ENCODE data around the gene CYSRT1.

The CYSRT1 gene

GRCh38 chr9:137191245-137191644, 33.7 kb upstream of the CYSRT1 start:
- no peak for DNase-seq

- no peak for DNase-seq
Measured at GRCh38 chr9:137191691-137192447, 33.1 kb upstream of the CYSRT1 start.

GRCh38 chr9:137192448-137192780, 32.6 kb upstream of the CYSRT1 start:
- no peak for DNase-seq

DNA sequence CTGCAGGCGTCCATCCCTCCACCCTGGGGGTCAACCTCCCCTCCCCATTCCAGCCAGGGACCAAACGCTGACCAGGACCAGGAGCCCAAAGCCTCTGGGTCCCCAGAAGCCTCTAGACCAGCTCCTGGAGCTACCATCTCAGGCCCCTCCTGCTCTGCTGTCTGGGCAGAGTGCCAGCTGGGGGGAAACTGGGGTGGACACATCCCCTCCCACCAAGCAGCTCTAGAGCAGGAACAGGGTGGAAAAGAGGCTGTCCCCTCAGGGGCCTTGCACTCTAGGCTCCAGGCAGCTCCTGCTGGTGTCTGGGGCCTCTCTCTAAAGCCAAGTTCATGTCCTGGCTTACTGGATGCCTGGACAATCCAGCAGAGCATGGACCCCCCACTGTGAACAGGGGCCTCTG, 32.1 kb upstream of the CYSRT1 start:
- DNase-seq, result no peak

DNA sequence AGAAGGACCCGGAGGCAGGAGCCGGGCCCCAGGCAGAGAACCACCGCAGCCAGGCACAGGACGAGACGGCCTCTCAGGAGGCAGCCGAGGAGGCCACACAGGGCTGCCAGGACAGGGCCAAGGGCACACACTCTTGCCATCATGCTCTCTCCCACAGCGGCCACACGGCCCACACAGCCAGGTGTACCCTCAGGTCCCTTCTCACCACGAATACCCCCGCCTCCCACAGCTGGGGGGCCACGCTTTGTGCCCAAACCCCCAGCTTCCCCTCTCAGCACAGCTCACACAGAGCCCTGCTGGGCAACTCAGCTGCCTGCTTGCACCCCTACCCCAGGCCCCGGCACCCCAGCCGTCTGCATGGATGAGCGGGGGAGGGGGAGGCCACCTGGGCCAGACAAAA, 31.2 kb upstream of the CYSRT1 start:
- no peak for DNase-seq

DNA sequence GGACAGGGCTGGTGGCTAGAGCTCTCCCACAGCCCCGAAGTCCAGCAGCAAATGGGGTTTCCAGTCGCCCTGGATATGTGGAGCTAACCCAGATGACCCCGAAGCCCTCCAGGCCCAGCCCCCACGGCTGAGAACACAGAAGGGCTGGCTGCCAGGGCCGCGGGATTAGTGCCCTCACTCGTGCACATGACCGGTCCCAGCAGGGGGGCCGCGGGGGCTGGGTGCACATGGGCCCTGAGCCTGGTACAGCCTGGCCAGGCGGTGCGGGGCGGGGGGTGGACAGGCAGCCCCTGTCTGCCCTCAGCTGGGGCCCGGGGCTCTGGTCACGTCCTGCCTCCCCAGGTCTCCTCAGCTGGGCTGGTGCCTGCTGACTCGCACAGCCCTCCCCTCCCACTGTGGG, 30.6 kb upstream of the CYSRT1 start:
- DNase-seq, result no peak

- DNase-seq, result no peak
Measured at GRCh38 chr9:137194909-137195308, 30.1 kb upstream of the CYSRT1 start.

- DNase-seq, result no peak
Measured at GRCh38 chr9:137195525-137196220, 29.3 kb upstream of the CYSRT1 start.

GRCh38 chr9:137198051-137198901, 26.7 kb upstream of the CYSRT1 start:
- no peak for DNase-seq

GRCh38 chr9:137198902-137199283, 26.1 kb upstream of the CYSRT1 start:
- DNase-seq, result no peak

GRCh38 chr9:137199411-137200121, 25.4 kb upstream of the CYSRT1 start:
- no peak for DNase-seq

- peak; percentile 97 for DNase-seq
Measured at GRCh38 chr9:137200311-137201204, 24.4 kb upstream of the CYSRT1 start, which contains the start of gene TPRN. Gene TPRN (minus strand): TSS chr9:137200741. CDS start chr9:137200711, 30 bp downstream.

DNA sequence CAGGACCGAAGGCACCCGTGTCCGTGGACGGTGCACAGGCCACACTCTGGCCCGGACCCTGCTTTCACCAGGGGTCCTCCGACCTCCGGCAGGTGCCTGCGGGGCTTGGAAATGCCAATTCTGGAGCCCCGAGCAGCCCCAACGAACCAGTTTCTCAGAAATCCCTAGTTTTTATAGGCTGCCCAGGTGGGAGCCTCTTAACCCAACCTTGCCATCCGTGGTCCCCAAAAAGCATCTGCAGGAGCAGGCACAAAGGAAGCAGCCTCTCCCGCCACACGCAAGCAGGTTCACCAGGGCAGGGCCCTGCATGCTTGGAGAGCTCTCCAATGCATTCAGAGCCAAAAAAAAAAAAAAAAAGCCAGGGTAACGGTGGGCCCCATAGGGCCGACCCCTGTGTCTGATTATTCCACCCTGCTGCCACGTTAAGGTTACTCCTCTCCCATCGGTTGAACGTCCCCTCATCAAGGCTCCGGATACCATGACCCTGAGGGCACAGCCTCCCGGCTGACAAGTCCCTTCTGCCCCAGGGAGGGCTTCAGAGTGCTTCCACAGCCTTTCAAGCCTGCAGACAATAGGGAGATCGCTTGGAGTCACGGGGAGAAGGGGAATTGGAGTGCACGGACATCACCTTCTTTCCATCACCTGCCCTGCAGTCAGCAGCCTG, 23.6 kb upstream of the CYSRT1 start:
- no peak for DNase-seq

DNA sequence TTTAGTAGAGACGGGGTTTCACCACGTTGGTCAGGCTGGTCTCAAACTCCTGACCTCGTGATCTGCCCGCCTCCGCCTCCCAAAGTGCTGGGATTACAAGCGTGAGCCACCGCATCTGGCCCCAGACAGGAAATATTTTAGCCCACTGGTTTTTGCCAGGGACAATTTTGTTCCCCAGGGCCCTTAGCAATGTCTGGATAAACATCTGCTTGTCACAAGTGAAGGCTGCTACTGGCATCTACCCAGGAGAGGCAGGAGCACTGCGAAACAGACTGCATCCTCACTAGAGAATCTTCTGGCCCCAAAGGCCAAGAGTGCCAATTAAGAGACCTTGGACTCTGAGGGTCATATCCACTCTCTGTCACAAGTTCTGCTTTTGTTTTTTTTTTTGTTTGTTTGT, 22.0 kb upstream of the CYSRT1 start:
- DNase-seq, result no peak

- DNase-seq, result no peak
Measured at GRCh38 chr9:137204731-137205125, 20.2 kb upstream of the CYSRT1 start.

DNA sequence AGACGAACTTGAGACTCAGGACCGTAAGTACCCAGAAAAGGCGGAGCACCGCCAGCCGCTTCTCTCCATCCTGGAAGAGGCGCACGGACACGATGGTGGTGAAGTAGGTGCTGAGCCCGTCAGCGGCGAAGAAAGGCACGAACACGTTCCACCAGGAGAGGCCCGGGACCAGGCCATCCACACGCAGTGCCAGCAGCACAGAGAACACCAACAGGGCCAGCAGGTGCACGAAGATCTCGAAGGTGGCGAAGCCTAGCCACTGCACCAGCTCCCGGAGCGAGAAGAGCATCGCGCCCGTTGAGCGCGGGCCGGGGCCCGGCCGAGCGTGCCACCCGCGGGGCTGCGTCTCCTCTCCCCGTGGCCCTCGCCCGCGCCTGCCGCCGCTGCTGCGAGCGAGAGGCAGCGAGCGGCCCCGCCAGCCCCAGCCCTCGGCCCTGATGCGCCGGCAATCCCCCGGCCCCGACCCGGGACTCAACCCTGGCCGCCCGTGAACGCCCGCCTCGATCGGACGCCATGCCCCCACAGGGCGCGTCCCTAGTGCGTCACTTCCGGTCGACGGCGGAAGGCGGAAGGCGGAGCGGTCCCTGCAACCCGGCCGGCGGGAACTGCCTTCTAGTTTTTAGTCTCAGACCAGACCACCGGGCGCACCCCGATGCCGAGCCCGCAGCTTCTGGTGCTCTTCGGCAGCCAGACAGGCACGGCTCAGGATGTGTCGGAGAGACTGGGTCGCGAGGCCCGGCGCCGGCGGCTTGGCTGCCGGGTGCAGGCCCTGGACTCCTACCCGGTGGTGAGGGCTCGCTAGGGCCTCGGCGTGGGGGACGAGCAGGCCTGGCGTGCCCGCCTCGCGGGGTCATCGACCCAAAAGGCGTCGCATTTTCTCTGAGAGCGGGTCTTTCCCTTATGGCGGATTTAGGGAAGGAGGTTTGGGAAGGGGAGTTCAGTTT, 19.6 kb upstream of the CYSRT1 start, which contains the start of the genes NDOR1 and TMEM203:
Gene NDOR1 (plus strand): TSS at position 575 of the 944 bp plus-strand sequence. CDS start 78 bp downstream, at position 653.
Gene TMEM203 (minus strand): TSS at position 523 of the 944 bp plus-strand sequence. CDS start 234 bp downstream, at position 289.
- DNase-seq, result peak; percentile 64

DNA sequence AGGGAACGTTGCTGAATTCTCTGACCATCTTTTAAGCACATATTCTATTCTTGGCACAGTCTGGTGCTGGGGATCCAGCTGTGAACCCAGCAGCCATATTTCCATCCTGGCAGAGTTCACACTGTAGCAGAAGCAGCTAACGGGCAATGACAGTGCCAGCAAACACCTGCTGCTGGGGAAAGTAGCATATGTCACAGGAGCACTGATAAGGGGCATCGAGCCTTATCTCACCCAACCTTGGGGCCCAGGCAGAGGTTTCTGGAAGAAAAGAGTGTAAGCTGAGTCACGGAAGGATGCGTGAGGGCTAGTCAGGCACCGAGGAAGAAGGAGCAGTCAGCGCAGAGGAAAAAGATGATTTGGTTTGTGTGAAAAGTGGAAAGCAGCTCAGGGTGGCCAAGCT, 18.4 kb upstream of the CYSRT1 start:
- DNase-seq, result no peak

GRCh38 chr9:137211532-137211931, 13.4 kb upstream of the CYSRT1 start:
- DNase-seq, result no peak

DNA sequence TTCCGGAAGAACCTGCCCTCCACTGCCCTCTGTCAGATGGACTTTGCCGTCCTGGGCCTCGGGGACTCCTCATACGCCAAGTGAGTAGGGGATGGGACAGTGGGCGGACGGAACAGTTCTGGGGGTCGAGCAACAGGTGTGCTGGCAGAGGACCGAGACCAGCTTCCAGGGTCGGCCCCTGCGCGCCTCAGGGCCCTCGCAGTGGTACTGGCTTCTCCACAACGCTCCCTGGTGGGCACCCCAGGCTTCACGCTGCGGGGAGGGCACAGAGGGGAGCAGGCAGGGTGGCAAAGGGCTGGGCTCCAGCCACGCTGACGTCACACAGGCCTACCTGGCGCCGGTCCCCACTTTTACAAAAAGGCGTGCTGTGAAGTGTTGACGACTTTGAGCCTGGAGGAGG, 12.5 kb upstream of the CYSRT1 start:
- DNase-seq, result no peak
